GM23248 (cell line): ENCODE data around the gene CYP51A1.

ENCODE experiments used
- EZH2 ChIP-seq: fragments of 200-600 bp; sonication (generic); IDR thresholded peaks from 2 replicates; pipeline ENCODE4 v1.6.1; 2018; ENCODE audit warnings: antibody characterized with exemption, mild to moderate bottlenecking; ENCODE audit not compliant: insufficient read depth, poor library complexity, severe bottlenecking
- EZH2phosphoT487 ChIP-seq: fragments of 200-600 bp; sonication (generic); IDR thresholded peaks from 2 replicates; pipeline ENCODE4 v1.6.1; 2018; ENCODE audit warnings: antibody characterized with exemption, moderate library complexity, mild to moderate bottlenecking, low read depth; ENCODE audit not compliant: insufficient read depth

- no peak for TF ChIP-seq EZH2
- no peak for TF ChIP-seq EZH2phosphoT487
Observed at GRCh38 chr7:92100534-92100933, 33.7 kb downstream of the CYP51A1 start.
